Endothelial cell of umbilical vein (primary cell): Measurements from ENCODE around the gene SHC4. TPM values are rescaled to one million over a fixed set of nuclear protein-coding genes. Genes with fewer than 3 reads are reported as not detected.

Source experiments
- BruUV-seq: library from RNA; stranded (reverse); fragments of 400-500 nt; replicated peaks from 2 replicates; lab custom pipeline; 2021; lab: Mats Ljungman, UMichigan
- CTCF ChIA-PET: fragments of 300-600, 350-600 bp; sonication (Branson Sonifier 250); formaldehyde crosslinking; loops from one replicate; lab custom pipeline; 2021; ENCODE audit warnings: antibody characterized with exemption, inconsistent platforms; lab: Charles Lee
- POLR2A ChIA-PET: fragments of 300-600, 350-600 bp; sonication (Branson Sonifier 250); formaldehyde crosslinking; loops from one replicate; lab custom pipeline; 2021; ENCODE audit warnings: antibody characterized with exemption, inconsistent platforms; lab: Charles Lee
- DNase-seq: peaks from one replicate; pipeline ENCODE4 v3.0.0-alpha.2; 2011; ENCODE audit warnings: low read depth, low spot score
- FAIRE-seq: peaks from 2 replicates; lab custom pipeline; 2011; peaks lifted over from hg19 to GRCh38; lab: Jason Lieb, UNC
- H2AFZ ChIP-seq: 2 replicates; pipeline ENCODE4 v1.6.0; 2012; ENCODE audit warnings: low read depth, low read length, control low read depth, inconsistent platforms
- H3K27ac ChIP-seq: 2 replicates; pipeline ENCODE4 v1.5.1; 2011; ENCODE audit warnings: low read depth, mild to moderate bottlenecking, control low read depth, low read length, moderate library complexity; ENCODE audit not compliant: insufficient read depth
- H3K27me3 ChIP-seq, 2 experiments: 2 replicates each; pipeline versions ENCODE4 v1.6.0 to v1.6.1; 2011; ENCODE audit warnings: low read length in 2 of 2, mixed read lengths in 1 of 2; ENCODE audit not compliant: control insufficient read depth in 2 of 2, insufficient read depth in 2 of 2
- H3K36me3 ChIP-seq, 2 experiments: 2 replicates in 1 of 2; 3 replicates in 1 of 2; pipeline ENCODE4 v1.5.1; 2011; ENCODE audit warnings: low read length in 2 of 2, mild to moderate bottlenecking in 1 of 2, moderate library complexity in 1 of 2; ENCODE audit not compliant: control insufficient read depth in 2 of 2, insufficient read depth in 2 of 2; ENCODE audit errors: extremely low read depth in 1 of 2
- H3K4me1 ChIP-seq: 3 replicates; pipeline ENCODE4 v1.5.1; 2011; ENCODE audit warnings: mild to moderate bottlenecking, low read length; ENCODE audit not compliant: control insufficient read depth, insufficient read depth; ENCODE audit errors: extremely low read depth
- H3K4me2 ChIP-seq: 2 replicates; pipeline ENCODE4 v1.6.1; 2011; ENCODE audit warnings: low read length, control low read depth, mixed read lengths; ENCODE audit not compliant: insufficient read depth
- H3K4me3 ChIP-seq, 3 experiments: fragments of 200-600 bp in 1 of 3; sonication (generic), shearing (Covaris generic) in 1 of 3; replicated peaks in 1 of 3; 2 replicates each; pipeline ENCODE4 v1.5.1; 2011 to 2016; ENCODE audit warnings: control low read depth in 3 of 3, low read length in 3 of 3, mild to moderate bottlenecking in 2 of 3, inconsistent platforms in 1 of 3, low read depth in 1 of 3, moderate library complexity in 1 of 3; ENCODE audit not compliant: insufficient read depth in 1 of 3
- H3K79me2 ChIP-seq: 2 replicates; pipeline ENCODE4 v1.6.0; 2012; ENCODE audit warnings: low read length, inconsistent platforms; ENCODE audit not compliant: control insufficient read depth, insufficient read depth
- H3K9ac ChIP-seq: replicated peaks from 2 replicates; pipeline ENCODE3; 2011; ENCODE audit warnings: low read length, control low read depth; ENCODE audit not compliant: insufficient read depth; ENCODE audit errors: extremely low read depth
- H3K9me1 ChIP-seq: replicated peaks from 3 replicates; pipeline ENCODE4 v1.6.0; 2011; ENCODE audit warnings: mild to moderate bottlenecking, low read length; ENCODE audit not compliant: control insufficient read depth, insufficient read depth; ENCODE audit errors: extremely low read depth
- H3K9me3 ChIP-seq: replicated peaks from 2 replicates; pipeline ENCODE4 v1.5.1; 2012; ENCODE audit warnings: low read length, inconsistent platforms; ENCODE audit not compliant: control insufficient read depth, insufficient read depth
- H4K20me1 ChIP-seq: replicated peaks from 2 replicates; pipeline ENCODE3; 2011; ENCODE audit warnings: mild to moderate bottlenecking, low read length; ENCODE audit not compliant: control insufficient read depth, insufficient read depth; ENCODE audit errors: extremely low read depth
- JUN ChIP-seq: IDR thresholded peaks from 2 replicates; pipeline ENCODE4 v1.6.1; 2011; ENCODE audit warnings: borderline replicate concordance, low read depth; ENCODE audit not compliant: insufficient read length, insufficient read depth
- dilution Hi-C: fragments of 300-500 bp; cut with MboI; formaldehyde crosslinking; loops from one replicate; pipeline ENCODE4 v1.15.0; 2019; ENCODE audit warnings: low sequenced_read_pairs; ENCODE audit not compliant: extremely low pct_ligation_motif_present
- intact Hi-C: fragments of 100-400 bp; cut with micrococcal nuclease; formaldehyde crosslinking; loops from one replicate; pipeline ENCODE4 v1.10.0; 2022
- polyA plus RNA-seq, 4 experiments: library from polyadenylated mRNA; depleted of rRNA in 3 of 4; stranded (reverse) in 3 of 4; unstranded in 1 of 4; fragments of >200 nt; gene quantifications; 2 replicates each; pipeline versions ENCODE4 v1.2.1 to v1.2.3, GENCODE V29; 2011 to 2012; ENCODE audit warnings: missing spikeins in 1 of 4
- total RNA-seq: library from RNA; stranded (reverse); gene quantifications from 2 replicates; pipeline ENCODE4 v1.2.3, GENCODE V29; 2021
- TF ChIP-seq, protein P1 (sequence below): IDR thresholded peaks from 2 replicates; pipeline ENCODE4 v1.6.1; 2011; ENCODE audit not compliant: insufficient read depth, insufficient read length
- TF ChIP-seq, protein P2 (sequence below), 2 donors: IDR thresholded peaks; 1 replicate in 1 of 2; 2 replicates in 1 of 2; pipeline ENCODE4 v1.5.1; 2011; ENCODE audit warnings: low read length in 2 of 2, mild to moderate bottlenecking in 2 of 2, moderate library complexity in 2 of 2, control low read depth in 1 of 2, inconsistent platforms in 1 of 2, low read depth in 1 of 2; ENCODE audit not compliant: insufficient read depth in 1 of 2; ENCODE audit errors: extremely low read depth in 1 of 2

SHC4 gene
- total and polyA plus RNA-seq, 2 donors (not counting 3 experiments of a cell fraction or from before 2014, with no cell fraction given), result 0.20 TPM; not detected in 1

GRCh38 chr15:48800811-48801455 lies 162.8 kb downstream of the SHC4 start:
- H3K4me3 ChIP-seq, result no peak overlapping the region
- BruUV-seq, result no TSS peak
- POLR2A ChIA-PET, result interaction anchor here (0.6 kb wide), 1 partner anchor 431 kb away, joined by 3 read pairs; no protein-coding TSS in a partner anchor
- CTCF ChIA-PET, result interaction anchor here (0.6 to 5.0 kb wide), 43 partner anchors 8 to 1345 kb away, joined by 3 to 91 read pairs (median 5); partner anchors contain the start of genes CEP152 and FBN1
- H3K27me3 ChIP-seq, result no peaks in the 10 kb centered on the region
- peak overlapping the region; percentile 31 for H3K4me2 ChIP-seq
- dilution Hi-C loops (no loop called here), intact Hi-C loops (loop anchor here (1.0 to 2.0 kb wide), 3 partner anchors 82 to 443 kb away; no protein-coding TSS in a partner anchor)
- DNase-seq (peak; percentile 72), FAIRE-seq (peak; percentile 50)
- H3K4me1 ChIP-seq, result peaks cover 1% of the 10 kb centered on the region
- no peaks in the 10 kb centered on the region for H3K9me3 ChIP-seq
- no peak overlapping the region for H3K9ac ChIP-seq
- H3K36me3 ChIP-seq, result no peaks in the 10 kb centered on the region
- no peaks in the 10 kb centered on the region for H4K20me1 ChIP-seq
- peaks cover 15% of the 10 kb centered on the region for H3K79me2 ChIP-seq
- TF ChIP-seq, protein P1, sequence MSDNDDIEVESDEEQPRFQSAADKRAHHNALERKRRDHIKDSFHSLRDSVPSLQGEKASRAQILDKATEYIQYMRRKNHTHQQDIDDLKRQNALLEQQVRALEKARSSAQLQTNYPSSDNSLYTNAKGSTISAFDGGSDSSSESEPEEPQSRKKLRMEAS, result no peak
- TF ChIP-seq, protein P2, sequence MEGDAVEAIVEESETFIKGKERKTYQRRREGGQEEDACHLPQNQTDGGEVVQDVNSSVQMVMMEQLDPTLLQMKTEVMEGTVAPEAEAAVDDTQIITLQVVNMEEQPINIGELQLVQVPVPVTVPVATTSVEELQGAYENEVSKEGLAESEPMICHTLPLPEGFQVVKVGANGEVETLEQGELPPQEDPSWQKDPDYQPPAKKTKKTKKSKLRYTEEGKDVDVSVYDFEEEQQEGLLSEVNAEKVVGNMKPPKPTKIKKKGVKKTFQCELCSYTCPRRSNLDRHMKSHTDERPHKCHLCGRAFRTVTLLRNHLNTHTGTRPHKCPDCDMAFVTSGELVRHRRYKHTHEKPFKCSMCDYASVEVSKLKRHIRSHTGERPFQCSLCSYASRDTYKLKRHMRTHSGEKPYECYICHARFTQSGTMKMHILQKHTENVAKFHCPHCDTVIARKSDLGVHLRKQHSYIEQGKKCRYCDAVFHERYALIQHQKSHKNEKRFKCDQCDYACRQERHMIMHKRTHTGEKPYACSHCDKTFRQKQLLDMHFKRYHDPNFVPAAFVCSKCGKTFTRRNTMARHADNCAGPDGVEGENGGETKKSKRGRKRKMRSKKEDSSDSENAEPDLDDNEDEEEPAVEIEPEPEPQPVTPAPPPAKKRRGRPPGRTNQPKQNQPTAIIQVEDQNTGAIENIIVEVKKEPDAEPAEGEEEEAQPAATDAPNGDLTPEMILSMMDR (IDR thresholded peaks at IDR 0.05; ENCODE audit: extremely low read depth in 1 of 2, insufficient read depth in 1 of 2, low read depth in 1 of 2, low read length in 2 of 2), result peak; percentile 24 to 25
- TF ChIP-seq JUN, result no peak
- H2AFZ ChIP-seq, result peak overlapping the region; percentile 30
- H3K9me1 ChIP-seq, result no peaks in the 10 kb centered on the region
- H3K27ac ChIP-seq, result no peak overlapping the region
